Measurements from ENCODE around the gene FUT7.
A peak's percentile ranks its signal among the peaks of the same experiment; 100 is the strongest.

FUT7 gene

DNA sequence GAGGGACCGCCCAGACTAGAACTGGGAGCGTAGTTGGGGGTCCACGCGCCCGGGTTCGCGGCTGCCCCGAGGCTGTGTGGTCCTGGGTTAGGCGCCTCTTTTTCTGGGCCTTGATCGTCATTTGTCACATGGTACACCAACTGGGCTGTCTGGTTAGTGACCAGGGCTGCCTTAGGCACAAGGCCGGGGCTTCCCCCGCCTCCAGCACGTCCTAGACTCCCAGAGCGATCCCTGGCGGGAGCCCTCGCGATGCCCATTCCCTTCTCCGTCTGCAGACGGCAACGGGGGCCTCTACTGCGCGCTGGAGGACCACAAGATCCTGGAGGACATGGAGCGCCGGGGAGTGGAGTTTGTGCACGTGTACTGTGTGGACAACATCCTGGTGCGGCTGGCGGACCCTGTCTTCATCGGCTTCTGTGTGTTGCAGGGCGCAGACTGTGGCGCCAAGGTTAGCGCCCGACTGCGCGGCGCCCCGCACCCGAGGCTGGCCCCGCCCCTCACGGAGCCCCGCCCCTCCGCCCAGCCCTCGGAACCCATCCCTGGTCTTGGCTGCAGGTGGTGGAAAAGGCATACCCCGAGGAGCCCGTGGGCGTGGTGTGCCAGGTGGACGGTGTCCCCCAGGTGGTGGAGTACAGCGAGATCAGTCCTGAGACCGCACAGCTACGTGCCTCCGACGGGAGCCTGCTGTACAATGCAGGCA lies 47.0 kb upstream of the FUT7 start:
- TF ChIP-seq, protein P1, sequence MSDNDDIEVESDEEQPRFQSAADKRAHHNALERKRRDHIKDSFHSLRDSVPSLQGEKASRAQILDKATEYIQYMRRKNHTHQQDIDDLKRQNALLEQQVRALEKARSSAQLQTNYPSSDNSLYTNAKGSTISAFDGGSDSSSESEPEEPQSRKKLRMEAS (IDR thresholded peaks at IDR 0.05), result no peak
- TF ChIP-seq, protein P2, sequence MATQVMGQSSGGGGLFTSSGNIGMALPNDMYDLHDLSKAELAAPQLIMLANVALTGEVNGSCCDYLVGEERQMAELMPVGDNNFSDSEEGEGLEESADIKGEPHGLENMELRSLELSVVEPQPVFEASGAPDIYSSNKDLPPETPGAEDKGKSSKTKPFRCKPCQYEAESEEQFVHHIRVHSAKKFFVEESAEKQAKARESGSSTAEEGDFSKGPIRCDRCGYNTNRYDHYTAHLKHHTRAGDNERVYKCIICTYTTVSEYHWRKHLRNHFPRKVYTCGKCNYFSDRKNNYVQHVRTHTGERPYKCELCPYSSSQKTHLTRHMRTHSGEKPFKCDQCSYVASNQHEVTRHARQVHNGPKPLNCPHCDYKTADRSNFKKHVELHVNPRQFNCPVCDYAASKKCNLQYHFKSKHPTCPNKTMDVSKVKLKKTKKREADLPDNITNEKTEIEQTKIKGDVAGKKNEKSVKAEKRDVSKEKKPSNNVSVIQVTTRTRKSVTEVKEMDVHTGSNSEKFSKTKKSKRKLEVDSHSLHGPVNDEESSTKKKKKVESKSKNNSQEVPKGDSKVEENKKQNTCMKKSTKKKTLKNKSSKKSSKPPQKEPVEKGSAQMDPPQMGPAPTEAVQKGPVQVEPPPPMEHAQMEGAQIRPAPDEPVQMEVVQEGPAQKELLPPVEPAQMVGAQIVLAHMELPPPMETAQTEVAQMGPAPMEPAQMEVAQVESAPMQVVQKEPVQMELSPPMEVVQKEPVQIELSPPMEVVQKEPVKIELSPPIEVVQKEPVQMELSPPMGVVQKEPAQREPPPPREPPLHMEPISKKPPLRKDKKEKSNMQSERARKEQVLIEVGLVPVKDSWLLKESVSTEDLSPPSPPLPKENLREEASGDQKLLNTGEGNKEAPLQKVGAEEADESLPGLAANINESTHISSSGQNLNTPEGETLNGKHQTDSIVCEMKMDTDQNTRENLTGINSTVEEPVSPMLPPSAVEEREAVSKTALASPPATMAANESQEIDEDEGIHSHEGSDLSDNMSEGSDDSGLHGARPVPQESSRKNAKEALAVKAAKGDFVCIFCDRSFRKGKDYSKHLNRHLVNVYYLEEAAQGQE (IDR thresholded peaks at IDR 0.05; ENCODE audit: low read depth), result no peak
- no peak for TF ChIP-seq EP300 (IDR thresholded peaks at IDR 0.05; ENCODE audit: borderline replicate concordance)
- no peak for TF ChIP-seq RAD21 (IDR thresholded peaks at IDR 0.05; ENCODE audit: low read depth)
- no peak for TF ChIP-seq EGR1 (IDR thresholded peaks at IDR 0.05)
- TF ChIP-seq, protein P3, sequence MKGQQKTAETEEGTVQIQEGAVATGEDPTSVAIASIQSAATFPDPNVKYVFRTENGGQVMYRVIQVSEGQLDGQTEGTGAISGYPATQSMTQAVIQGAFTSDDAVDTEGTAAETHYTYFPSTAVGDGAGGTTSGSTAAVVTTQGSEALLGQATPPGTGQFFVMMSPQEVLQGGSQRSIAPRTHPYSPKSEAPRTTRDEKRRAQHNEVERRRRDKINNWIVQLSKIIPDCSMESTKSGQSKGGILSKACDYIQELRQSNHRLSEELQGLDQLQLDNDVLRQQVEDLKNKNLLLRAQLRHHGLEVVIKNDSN (IDR thresholded peaks at IDR 0.05), result no peak
- no peak for TF ChIP-seq TCF12 (IDR thresholded peaks at IDR 0.05; ENCODE audit: low read depth)
- TF ChIP-seq YY1 (IDR thresholded peaks at IDR 0.05; ENCODE audit: low read depth), result no peak
- TF ChIP-seq TAF1 (IDR thresholded peaks at IDR 0.05; ENCODE audit: low read depth), result no peak
- TF ChIP-seq FOXM1 (IDR thresholded peaks at IDR 0.05; ENCODE audit: borderline replicate concordance, low read depth), result no peak
- no peak for TF ChIP-seq CEBPB (IDR thresholded peaks at IDR 0.05)

DNA sequence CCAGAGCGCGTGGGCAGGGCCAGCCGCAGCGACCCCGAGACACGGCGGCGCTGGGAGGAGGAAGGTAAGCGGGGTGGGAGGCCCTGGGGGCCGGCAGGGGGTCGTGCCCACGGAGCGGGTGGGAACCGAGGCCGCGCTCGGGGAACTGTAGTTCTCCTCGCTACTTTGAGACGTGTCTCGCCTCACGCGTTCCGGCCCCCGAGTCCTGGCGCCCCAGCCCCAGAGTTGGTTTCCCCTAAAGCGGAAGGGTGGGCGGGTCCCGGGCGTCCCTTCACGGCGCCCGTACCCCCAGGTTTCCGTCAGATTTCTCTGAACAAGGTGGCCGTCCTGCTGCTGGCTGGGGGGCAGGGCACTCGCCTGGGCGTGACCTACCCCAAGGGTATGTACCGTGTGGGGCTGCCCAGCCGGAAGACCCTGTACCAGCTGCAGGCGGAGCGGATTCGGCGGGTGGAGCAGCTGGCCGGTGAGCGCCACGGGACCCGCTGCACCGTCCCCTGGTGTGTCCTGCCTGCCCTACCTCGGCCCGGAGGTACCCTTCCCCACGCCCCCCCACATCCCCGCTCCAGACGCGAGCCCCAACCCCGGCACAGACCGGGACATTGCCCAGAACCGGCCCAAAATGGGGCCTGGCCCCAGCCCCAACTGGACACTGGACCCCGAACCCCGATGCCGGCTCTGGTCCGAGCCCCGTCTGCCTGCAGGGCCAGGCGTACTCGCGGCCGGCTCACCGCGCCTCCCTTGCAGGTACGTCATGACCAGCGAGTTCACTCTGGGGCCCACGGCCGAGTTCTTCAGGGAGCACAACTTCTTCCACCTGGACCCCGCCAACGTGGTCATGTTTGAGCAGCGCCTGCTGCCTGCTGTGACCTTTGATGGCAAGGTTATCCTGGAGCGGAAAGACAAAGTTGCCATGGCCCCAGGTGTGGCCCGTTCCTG lies 46.1 kb upstream of the FUT7 start:
- no peak for TF ChIP-seq EGR1 (IDR thresholded peaks at IDR 0.05)
- peak; percentile 68; the same call in 1 of the 2 replicates for TF ChIP-seq ZBTB7A (IDR thresholded peaks at IDR 0.05; ENCODE audit: low read depth)
- TF ChIP-seq, protein P2 (IDR thresholded peaks at IDR 0.05; ENCODE audit: low read depth), result no peak

DNA sequence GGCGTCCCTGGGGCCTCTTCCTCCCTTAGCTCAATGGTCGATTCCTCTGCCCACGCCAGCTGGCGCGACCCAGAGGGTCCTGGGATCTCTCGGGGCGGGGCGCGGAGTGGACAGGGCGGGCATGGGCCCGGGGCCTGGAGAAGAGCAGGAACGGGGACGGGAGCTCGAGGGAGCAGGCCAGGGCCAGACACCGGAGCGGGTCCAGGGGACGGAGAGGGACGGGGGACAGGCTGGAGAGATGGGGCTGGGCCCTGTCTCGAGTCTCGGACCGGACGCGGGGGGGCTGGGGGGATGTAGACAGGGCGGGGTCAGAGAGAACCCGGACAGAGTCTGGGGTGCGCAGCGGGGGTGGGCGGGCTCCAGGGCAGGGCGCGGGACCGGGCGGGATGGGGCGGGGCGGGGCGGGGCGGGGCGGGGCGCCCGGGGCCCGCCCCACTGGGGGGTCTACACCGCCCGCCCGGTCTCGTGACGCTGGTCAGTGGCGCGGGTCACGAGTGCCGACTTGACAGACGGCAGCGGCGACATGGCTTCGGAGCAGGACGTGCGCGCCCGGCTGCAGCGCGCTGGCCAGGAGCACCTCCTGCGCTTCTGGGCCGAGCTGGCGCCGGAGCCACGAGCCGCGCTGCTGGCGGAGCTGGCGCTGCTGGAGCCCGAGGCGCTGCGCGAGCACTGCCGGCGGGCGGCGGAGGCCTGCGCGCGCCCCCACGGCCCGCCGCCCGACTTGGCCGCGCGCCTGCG lies 45.3 kb upstream of the FUT7 start, which contains the start of gene UAP1L1:
Gene UAP1L1 (plus strand): TSS at position 508 of the 738 bp plus-strand sequence. CDS start 16 bp downstream, at position 524.
- TF ChIP-seq EGR1 (IDR thresholded peaks at IDR 0.05) (no peak), ZBTB7A (IDR thresholded peaks at IDR 0.05; ENCODE audit: low read depth) (no peak), YY1 (IDR thresholded peaks at IDR 0.05; ENCODE audit: low read depth) (peak; percentile 39; the same call in 1 of the 2 replicates), CEBPB (IDR thresholded peaks at IDR 0.05) (no peak), TEAD4 (IDR thresholded peaks at IDR 0.05) (no peak), NFIC (IDR thresholded peaks at IDR 0.05) (no peak), TAF1 (IDR thresholded peaks at IDR 0.05; ENCODE audit: low read depth) (peak; percentile 46; the same call in 1 of the 2 replicates), RAD21 (IDR thresholded peaks at IDR 0.05; ENCODE audit: low read depth) (no peak), FOXM1 (IDR thresholded peaks at IDR 0.05; ENCODE audit: borderline replicate concordance, low read depth) (no peak), EP300 (IDR thresholded peaks at IDR 0.05; ENCODE audit: borderline replicate concordance) (no peak), CREB1 (IDR thresholded peaks at IDR 0.05; ENCODE audit: low read depth) (no peak), TCF12 (IDR thresholded peaks at IDR 0.05; ENCODE audit: low read depth) (no peak)
- TF ChIP-seq, protein P3 (IDR thresholded peaks at IDR 0.05), result peak; percentile 85
- TF ChIP-seq, protein P2 (IDR thresholded peaks at IDR 0.05; ENCODE audit: low read depth), result no peak
- TF ChIP-seq, protein P1 (IDR thresholded peaks at IDR 0.05), result peak; percentile 70; the same call in 1 of the 2 replicates
